Peyer's patch (tissue), 4 donors: Measurements from ENCODE around the gene MXRA7. TPM values are rescaled to one million over a fixed set of nuclear protein-coding genes. Genes with fewer than 3 reads are reported as not detected.

Experiments used
- DNase-seq, 3 donors: peaks; one replicate each; pipeline ENCODE4 v3.0.0-alpha.2; 2017 to 2019
- H3K27ac ChIP-seq, 4 donors: fragments of 200-600 bp; sonication (generic); one replicate each; pipeline ENCODE4 v1.5.1; 2016 to 2019
- H3K27me3 ChIP-seq, 2 donors: fragments of 200-600 bp; sonication (generic); one replicate each; pipeline ENCODE4 v1.5.1; 2019
- H3K36me3 ChIP-seq, 3 donors: fragments of 200-600 bp; sonication (generic); one replicate each; pipeline ENCODE4 v1.5.1; 2016 to 2019
- H3K4me1 ChIP-seq, 4 donors: fragments of 200-600 bp; sonication (generic); one replicate each; pipeline ENCODE4 v1.5.1; 2016 to 2019
- H3K4me3 ChIP-seq, 4 donors: fragments of 200-600 bp; sonication (generic); 1 replicate in 3 of 4; 2 replicates in 1 of 4; pipeline ENCODE4 v1.5.1; 2016 to 2019; ENCODE audit warnings: mild to moderate bottlenecking in 1 of 4
- H3K9me3 ChIP-seq, 4 donors: fragments of 200-600 bp; sonication (generic); one replicate each; pipeline ENCODE4 v1.5.1; 2016 to 2019; ENCODE audit warnings: mild to moderate bottlenecking in 1 of 4
- POLR2A ChIP-seq, 2 donors: fragments of 450-650 bp; IDR thresholded peaks; one replicate each; pipeline ENCODE4 v1.5.1; 2017; ENCODE audit warnings: antibody characterized with exemption in 2 of 2, mild to moderate bottlenecking in 2 of 2, moderate library complexity in 2 of 2
- total RNA-seq, 4 donors: library from RNA; depleted of rRNA; stranded (reverse); fragments of >200 nt; gene quantifications; one replicate each; pipeline ENCODE4 v1.1.0, GENCODE V29; 2016
- TF ChIP-seq, protein P1 (sequence below), 6 experiments: fragments of 450-650 bp in 4 of 6; fragments of 200-600 bp in 2 of 6; sonication (generic) in 1 of 6; IDR thresholded peaks; one replicate each; pipeline ENCODE4 v1.5.1; 2017 to 2019; ENCODE audit warnings: antibody characterized with exemption in 6 of 6, mild to moderate bottlenecking in 3 of 6, moderate library complexity in 1 of 6

MXRA7 gene
- total RNA-seq, 4 donors from 2014 or later = 9.1 to 27.3 (median 23.4) TPM

DNA sequence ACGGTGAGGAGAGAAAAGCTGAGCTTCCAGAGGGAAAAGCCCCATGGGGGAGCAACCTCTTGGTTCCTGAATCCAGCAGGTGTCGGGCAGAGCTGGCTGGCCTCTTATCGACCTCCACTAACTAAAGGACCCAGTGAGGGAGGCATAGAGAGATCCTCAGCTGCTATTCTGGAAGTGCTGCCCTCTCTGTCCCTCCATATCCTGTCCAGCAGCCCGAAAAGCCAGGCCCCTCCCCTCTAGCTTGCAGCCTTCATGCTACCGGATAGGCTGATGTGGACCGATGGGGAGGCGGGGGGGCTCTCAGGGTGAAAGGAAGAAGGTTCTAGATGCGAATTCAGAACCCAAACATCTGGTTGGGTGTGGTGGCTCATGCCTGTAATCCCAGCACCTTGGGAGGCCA lies 24.9 kb downstream of the MXRA7 start:
- Histone ChIP-seq H3K27ac (peak overlapping the region in 1 of 4 donors; percentile 7), H3K4me1 (peaks cover 0 to 27% (median 0%) of the 10 kb centered on the region in 4 donors)
- DNase-seq = no peak

DNA sequence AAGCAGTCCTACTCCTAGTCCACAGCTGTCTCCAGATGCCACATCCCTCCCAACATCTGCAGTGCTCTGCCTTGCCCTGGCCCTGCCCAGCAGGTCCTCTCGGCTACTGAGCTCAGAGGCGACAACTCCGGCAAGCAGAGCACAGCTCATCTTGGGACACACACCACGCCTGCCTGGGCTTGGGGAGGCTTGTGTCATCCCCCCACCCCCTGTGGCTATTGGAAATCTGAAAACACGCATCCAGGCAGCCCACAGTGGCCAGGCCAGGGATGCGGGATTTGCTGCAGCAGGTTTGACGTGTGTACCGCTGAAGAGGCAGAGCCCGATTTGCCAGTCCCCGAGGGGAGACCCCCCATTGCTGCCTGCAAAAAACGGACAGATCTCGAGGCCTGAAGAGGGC lies 25.4 kb downstream of the MXRA7 start:
- H3K27me3 ChIP-seq = no peaks in the 10 kb centered on the region
- peak overlapping the region in 1 of 4 donors; percentile 7 for H3K27ac ChIP-seq
- H3K9me3 ChIP-seq = no peaks in the 10 kb centered on the region
- no peak overlapping the region for H3K4me3 ChIP-seq
- no peak for DNase-seq
- peaks cover 0 to 27% (median 0%) of the 10 kb centered on the region in 4 donors for H3K4me1 ChIP-seq
- no peak for TF ChIP-seq POLR2A (IDR thresholded peaks at IDR 0.05)
- TF ChIP-seq, protein P1, sequence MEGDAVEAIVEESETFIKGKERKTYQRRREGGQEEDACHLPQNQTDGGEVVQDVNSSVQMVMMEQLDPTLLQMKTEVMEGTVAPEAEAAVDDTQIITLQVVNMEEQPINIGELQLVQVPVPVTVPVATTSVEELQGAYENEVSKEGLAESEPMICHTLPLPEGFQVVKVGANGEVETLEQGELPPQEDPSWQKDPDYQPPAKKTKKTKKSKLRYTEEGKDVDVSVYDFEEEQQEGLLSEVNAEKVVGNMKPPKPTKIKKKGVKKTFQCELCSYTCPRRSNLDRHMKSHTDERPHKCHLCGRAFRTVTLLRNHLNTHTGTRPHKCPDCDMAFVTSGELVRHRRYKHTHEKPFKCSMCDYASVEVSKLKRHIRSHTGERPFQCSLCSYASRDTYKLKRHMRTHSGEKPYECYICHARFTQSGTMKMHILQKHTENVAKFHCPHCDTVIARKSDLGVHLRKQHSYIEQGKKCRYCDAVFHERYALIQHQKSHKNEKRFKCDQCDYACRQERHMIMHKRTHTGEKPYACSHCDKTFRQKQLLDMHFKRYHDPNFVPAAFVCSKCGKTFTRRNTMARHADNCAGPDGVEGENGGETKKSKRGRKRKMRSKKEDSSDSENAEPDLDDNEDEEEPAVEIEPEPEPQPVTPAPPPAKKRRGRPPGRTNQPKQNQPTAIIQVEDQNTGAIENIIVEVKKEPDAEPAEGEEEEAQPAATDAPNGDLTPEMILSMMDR (IDR thresholded peaks at IDR 0.05) = no peak
- H3K36me3 ChIP-seq = no peaks in the 10 kb centered on the region

More for the DNA sequence above, 24.9 kb downstream of the MXRA7 start:
- Histone ChIP-seq H3K4me3 (no peak overlapping the region), H3K9me3 (no peaks in the 10 kb centered on the region), H3K36me3 (no peaks in the 10 kb centered on the region), H3K27me3 (no peaks in the 10 kb centered on the region)
- TF ChIP-seq, protein P1 (IDR thresholded peaks at IDR 0.05) = no peak
- TF ChIP-seq POLR2A (IDR thresholded peaks at IDR 0.05) = no peak

GRCh38 chr17:76684756-76685155 lies 26.0 kb downstream of the MXRA7 start:
- H3K9me3 ChIP-seq = no peaks in the 10 kb centered on the region
- H3K36me3 ChIP-seq = no peaks in the 10 kb centered on the region
- peaks cover 0 to 27% (median 0%) of the 10 kb centered on the region in 4 donors for H3K4me1 ChIP-seq
- DNase-seq = no peak
- H3K4me3 ChIP-seq = no peak overlapping the region
- H3K27me3 ChIP-seq = no peaks in the 10 kb centered on the region
- H3K27ac ChIP-seq = no peak overlapping the region
- no peak for TF ChIP-seq POLR2A (IDR thresholded peaks at IDR 0.05)
- TF ChIP-seq, protein P1 (IDR thresholded peaks at IDR 0.05) = no peak

- no peaks in the 10 kb centered on the region for H3K27me3 ChIP-seq
- peaks cover 0 to 27% (median 0%) of the 10 kb centered on the region in 4 donors for H3K4me1 ChIP-seq
- H3K27ac ChIP-seq = no peak overlapping the region
- no peaks in the 10 kb centered on the region for H3K36me3 ChIP-seq
- no peak for DNase-seq
- no peaks in the 10 kb centered on the region for H3K9me3 ChIP-seq
- no peak overlapping the region for H3K4me3 ChIP-seq
- TF ChIP-seq, protein P1 (IDR thresholded peaks at IDR 0.05) = no peak
- no peak for TF ChIP-seq POLR2A (IDR thresholded peaks at IDR 0.05)
Observed at GRCh38 chr17:76683921-76684745, 26.6 kb downstream of the MXRA7 start.

- no peak overlapping the region for H3K4me3 ChIP-seq
- peaks cover 0 to 24% (median 0%) of the 10 kb centered on the region in 4 donors for H3K4me1 ChIP-seq
- TF ChIP-seq, protein P1 (IDR thresholded peaks at IDR 0.05) = no peak
- TF ChIP-seq POLR2A (IDR thresholded peaks at IDR 0.05) = no peak
- no peaks in the 10 kb centered on the region for H3K36me3 ChIP-seq
- no peaks in the 10 kb centered on the region for H3K27me3 ChIP-seq
- DNase-seq = no peak
- H3K9me3 ChIP-seq = no peaks in the 10 kb centered on the region
- peak overlapping the region in 1 of 4 donors; percentile 27 for H3K27ac ChIP-seq
Observed at GRCh38 chr17:76683011-76683755, 27.6 kb downstream of the MXRA7 start.
